Neural progenitor cell (in vitro differentiated cells): ENCODE measurements around the gene MAP3K7CL.

ENCODE experiments used
- EZH2 ChIP-seq: fragments of 200-600 bp; sonication (generic); IDR thresholded peaks from 2 replicates; pipeline ENCODE4 v1.6.1; 2017; ENCODE audit warnings: antibody characterized with exemption, mild to moderate bottlenecking, moderate library complexity
- EZH2phosphoT487 ChIP-seq: fragments of 200-600 bp; sonication (generic); IDR thresholded peaks from 2 replicates; pipeline ENCODE4 v1.6.1; 2017; ENCODE audit warnings: antibody characterized with exemption
- TF ChIP-seq, protein P1 (sequence below): fragments of 200-600 bp; sonication (generic); IDR thresholded peaks from 2 replicates; pipeline ENCODE4 v1.5.1; 2017; ENCODE audit warnings: antibody characterized with exemption, mild to moderate bottlenecking

DNA sequence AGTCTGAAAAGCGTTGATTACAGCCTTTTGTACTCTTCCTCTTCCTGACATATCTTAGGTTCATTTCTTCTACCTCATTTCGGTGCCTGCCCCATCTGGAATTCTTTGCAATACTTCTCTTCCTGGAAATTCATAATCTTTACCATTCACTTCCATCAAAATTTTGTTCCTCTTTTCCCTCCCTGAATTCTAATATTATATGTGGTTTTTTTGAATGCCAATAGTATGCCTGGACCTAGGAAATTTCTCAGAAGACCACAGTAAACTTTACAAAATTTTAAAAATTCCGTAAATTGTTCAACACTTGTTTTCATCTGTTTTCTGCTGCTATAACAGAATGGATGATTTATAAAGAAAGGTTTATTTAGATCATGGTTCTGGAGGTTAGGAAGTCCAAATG, 76.8 kb downstream of the MAP3K7CL start:
- TF ChIP-seq, protein P1, sequence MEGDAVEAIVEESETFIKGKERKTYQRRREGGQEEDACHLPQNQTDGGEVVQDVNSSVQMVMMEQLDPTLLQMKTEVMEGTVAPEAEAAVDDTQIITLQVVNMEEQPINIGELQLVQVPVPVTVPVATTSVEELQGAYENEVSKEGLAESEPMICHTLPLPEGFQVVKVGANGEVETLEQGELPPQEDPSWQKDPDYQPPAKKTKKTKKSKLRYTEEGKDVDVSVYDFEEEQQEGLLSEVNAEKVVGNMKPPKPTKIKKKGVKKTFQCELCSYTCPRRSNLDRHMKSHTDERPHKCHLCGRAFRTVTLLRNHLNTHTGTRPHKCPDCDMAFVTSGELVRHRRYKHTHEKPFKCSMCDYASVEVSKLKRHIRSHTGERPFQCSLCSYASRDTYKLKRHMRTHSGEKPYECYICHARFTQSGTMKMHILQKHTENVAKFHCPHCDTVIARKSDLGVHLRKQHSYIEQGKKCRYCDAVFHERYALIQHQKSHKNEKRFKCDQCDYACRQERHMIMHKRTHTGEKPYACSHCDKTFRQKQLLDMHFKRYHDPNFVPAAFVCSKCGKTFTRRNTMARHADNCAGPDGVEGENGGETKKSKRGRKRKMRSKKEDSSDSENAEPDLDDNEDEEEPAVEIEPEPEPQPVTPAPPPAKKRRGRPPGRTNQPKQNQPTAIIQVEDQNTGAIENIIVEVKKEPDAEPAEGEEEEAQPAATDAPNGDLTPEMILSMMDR: no peak
- TF ChIP-seq EZH2phosphoT487 (no peak), EZH2 (no peak)
